ENCODE data around the gene FAAH2.
"Not testable (repeated sequence)": the region's sequence is repeated elsewhere in the genome, so short reads cannot be mapped to it uniquely, and the experiment has no call there.

FAAH2 gene

DNA sequence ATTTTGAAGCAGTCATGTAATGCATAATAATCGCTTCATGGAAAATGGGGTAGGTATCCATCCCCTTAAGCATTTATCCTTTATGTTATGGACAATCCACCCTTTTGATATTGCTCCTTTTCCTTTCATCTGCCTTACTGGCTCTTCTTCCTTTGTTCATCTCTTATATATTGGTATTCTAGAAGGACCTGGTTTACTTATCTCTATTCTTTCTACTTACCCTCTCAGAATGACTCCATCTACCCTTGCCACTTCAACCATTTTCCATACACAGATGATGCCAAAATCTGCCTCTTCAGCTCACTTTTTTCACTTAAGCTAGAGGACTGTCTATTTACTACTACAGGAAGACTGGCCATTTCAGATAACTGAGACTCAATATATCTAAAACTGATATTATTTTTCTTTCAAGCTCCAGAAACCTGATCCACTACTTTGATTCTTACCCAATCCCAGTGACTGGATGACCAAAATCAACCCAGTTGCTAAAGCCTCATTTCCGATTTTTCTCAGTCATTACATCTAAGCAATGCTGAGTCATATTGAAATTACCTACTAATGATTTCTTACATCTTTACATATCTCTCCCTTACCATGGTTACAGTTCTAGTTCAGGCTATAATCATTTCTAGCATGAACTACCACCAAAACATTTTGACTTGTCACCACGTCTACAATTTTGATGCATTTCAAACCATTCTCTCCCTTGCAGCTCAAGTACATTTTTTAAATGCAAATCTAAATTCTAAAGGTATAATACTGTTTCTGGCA, 93.7 kb downstream of the FAAH2 start:
- DNase-seq: no peak

DNA sequence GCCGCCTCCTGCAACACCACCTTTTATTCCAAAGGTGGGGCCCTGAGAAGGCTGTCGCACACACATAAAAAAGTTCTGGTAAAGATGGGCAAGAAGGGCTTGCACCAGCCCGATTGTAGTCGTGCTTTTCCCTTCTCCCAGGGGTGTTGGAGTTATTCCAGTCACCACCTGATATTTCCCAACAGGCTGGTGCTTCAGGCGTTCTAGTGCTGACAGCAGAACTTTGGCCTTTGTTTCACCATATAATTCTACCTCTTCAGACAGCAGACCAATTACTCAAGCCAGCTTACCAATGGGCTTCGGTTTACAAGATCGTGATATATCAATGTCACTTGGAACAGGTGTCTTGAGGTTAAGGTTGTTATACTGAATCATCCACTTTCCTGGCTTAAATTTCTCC, 107.7 kb downstream of the FAAH2 start:
- not testable (repeated sequence) for DNase-seq

DNA sequence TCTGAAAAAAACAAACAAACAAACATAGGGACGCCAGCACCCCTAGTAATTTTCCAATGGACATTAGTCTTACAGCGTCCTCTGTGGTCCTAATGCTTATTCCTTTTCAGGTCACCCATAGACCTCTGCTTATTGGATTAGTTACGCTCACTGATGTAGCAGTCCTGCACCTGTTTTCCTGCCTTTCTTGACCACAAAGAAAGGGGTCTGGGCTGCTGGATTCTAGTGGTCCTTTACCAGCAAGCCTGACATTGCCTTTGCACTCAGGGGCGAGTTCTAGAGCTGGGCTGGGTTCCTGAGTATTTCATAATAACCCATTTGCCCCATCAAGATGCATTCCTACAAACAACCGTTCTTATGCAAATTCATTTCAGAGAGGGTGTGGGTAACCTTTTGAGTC, 116.7 kb downstream of the FAAH2 start:
- not testable (repeated sequence) for DNase-seq

DNA sequence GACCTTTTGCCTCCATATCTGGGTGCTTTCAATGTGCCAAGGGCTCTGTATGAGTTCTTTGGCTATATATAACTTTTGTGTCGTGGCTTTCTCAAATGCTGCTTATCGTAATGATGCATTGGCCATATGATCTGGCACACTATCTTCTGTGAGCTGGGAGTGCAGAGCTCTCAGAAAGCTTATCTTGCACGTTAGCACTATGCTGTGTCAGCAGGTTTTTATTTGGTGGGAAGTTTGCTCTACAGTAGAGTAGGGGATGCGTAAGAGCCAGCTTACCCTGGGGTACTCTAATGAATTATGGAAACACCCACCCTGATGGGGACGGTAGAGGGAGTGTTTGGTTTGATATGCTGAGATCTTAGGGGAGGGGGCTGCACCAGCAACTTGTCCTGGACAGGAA, 119.6 kb downstream of the FAAH2 start:
- DNase-seq: no peak

DNA sequence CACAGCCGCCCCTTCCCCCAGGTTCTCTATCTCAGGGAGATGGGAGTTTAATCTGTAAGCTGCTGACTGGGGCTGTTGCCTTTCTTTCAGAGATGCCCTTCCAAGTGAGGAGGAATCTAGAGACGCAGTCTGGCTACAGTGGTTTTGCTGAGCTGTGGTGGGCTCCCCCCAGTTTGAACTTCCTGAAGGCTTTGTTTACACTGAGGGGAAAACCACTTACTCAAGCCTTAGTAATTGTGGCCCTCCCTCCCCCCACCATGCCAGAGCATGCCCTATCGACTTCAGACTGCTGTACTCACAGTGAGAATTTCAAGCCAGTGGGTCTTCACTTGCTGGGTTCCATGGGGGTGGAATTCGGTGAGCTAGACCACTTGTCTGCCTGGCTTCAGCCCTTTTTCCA, 131.3 kb downstream of the FAAH2 start:
- DNase-seq: no peak

DNA sequence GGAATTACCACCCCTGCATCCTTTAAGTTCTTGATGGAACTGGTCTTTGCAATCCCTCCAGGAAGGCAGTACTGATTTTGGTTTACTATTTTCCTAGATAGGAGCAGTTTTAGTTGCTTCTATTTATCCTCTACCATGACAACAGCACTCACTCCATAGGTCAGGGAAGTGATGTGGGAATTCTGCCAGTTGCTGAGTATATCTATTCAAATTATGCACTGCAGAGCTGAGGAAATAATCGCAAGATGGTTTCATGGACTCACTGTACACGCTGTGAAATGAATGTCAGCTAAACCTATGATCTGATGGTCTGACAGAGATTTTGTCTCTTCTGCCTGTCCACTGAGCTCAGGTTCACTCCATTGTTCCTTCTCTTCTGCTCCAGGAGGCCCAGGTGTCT, 135.8 kb downstream of the FAAH2 start:
- DNase-seq: no peak

DNA sequence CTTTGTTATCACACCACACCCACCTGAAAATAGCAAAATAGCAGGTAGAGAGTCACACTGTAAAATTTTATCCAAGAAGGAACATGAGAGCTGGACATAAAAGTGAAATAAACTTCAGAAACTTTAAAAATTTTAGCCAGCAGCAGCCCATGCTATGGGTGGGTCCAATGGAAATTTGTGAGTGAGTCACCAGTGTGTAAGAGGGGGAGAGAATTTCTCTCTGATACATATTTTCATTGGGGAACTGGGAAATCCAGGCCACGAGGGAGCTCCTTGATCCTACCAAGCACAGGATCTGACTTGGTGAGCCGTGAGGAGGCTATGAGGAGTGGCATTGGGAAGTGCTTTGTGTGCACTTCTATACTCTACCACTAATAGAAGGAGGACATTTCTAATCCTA, 136.3 kb downstream of the FAAH2 start:
- no peak for DNase-seq

DNA sequence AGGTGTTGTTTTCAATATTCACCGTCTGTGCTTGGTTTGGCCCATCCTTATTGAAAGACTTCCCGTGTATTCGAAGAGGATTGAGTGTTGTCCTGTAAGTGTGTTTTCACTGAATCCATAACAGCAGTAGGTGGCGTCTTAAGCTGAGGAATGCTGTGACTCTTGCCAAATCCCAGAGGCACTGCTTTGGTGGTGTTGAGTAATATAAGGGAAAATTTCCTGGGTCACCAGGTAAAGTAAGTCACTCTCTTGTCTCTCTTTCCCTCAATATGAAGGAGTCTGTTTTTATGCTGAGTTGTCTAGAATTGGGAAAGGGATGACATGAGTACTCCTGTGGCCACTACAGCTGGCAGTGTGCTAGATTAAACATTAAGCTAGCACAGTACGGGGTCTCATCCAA, 158.6 kb downstream of the FAAH2 start:
- no peak for DNase-seq

DNA sequence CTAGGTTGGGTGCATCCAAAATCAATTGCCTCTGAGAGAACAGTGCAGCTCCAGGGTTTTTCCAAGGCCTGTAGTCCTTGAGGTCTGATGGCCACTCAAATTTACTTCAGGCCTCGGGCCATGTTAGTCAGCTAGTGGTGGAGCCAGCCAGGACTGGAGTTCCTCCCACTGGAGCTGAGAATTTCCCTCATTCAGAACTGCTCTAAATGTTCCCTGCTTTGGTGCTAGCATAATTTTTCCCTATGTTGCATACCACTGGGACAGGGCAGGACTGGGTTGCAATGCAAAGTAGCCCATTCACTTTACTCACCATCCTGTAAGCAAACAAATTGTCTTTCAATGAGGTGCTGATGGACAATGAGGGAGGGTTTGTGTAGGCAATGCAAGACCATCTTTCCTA, 159.3 kb downstream of the FAAH2 start:
- no peak for DNase-seq

DNA sequence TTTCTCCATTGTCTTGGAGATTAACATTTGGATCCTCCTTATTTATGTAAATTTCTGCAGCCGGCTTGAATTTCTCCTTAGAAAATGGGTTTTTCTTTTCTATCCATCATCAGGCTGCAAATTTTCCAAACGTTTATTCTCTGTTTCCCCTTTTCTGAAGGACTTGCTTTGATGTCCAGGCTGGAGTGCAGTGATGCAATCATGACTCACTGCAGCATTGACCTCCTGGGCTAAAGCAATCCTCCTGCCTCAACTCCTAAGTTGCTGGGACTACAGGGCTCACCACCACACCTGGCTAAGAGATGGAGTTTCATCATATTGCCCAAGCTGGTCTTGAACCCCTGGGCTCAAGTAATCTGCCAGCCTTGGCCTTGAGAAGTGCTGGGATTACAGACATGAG, 161.3 kb downstream of the FAAH2 start:
- no peak for DNase-seq

DNA sequence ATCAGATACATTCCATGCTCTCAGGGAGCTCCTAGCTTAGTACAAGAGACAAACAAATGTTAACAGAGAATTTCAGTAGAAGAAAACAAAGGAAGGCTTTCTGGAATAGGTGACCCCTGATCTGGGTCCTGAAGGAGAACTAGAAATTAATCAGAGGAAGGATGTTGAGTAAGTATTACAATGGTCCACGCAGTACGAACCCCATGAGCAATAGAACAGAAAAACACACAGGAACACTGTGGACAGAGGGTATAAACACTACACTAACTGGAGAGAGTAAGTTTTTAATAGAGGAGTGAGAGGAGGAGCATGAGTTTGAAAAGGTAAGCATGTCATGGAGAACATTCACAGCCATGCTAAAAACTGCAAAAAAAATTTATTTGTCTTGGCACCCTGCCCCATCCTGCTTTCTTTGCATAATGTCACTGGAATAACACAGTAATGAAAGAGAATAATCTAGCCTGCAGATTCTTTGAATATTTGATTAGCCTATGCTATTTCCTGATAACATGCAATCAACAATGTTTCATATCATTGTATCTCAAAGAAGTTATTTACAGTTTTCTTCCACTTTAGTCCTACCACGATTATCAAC, 165.0 kb downstream of the FAAH2 start:
- no peak for DNase-seq

DNA sequence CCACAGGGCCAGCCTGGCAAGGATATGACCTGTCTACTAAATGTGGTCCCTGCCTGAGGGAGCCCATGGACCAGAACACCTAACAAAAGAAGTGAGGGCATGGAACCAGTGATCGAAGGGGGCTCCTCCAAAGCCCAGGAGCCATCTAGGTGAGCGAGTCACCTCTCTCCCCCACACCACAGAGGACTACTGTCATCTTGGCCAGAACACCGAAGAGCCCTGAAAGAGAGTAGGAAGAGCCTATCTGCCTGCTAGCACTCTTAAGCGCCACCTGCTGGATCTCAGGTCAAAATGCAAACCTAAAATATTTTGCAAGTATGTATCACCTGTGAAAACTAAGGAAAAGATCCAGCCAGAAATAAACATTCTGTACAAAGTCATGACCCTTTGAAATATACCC, 167.4 kb downstream of the FAAH2 start:
- peak in 1 of 2 donors; percentile 3 for DNase-seq

DNA sequence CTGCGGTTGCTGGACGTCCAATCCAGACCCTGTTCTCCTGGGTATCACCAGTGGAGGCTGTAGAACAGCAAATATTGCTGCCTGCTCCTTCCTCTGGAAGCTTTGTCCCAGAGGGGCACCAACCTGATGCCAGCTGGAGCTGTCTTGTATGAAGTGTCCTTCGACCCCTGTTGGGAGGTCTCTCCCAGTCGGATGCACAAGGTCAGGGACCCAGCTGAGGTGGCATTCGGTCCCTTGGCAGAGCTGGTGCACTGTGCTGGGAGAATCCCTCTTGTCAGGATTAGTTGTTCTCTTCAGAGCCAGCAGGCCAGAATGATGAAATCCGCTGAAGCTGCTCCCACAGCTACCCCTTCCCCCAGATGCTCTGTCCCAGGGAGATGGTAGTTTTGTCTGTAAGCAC, 195.0 kb downstream of the FAAH2 start:
- DNase-seq: no peak

DNA sequence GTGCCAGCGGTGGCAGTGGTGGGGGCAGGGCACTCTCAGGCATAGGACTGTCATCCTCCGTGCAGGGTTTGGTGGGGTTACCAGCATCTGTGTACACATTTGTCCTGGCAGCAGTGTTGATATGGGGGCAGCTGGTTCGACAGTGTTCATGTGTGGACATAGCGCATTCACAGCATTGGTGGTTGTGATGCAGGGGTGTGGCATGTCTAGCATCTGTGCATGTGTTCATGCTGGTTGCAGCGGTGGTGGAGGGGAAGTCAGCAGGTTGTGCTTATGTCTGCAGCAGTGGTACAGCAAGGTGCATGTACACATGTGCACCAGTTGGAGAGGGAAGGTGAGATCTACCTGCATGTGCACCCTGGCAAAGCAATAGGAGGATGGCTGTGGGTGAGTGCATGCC, 230.0 kb downstream of the FAAH2 start:
- DNase-seq: no peak

DNA sequence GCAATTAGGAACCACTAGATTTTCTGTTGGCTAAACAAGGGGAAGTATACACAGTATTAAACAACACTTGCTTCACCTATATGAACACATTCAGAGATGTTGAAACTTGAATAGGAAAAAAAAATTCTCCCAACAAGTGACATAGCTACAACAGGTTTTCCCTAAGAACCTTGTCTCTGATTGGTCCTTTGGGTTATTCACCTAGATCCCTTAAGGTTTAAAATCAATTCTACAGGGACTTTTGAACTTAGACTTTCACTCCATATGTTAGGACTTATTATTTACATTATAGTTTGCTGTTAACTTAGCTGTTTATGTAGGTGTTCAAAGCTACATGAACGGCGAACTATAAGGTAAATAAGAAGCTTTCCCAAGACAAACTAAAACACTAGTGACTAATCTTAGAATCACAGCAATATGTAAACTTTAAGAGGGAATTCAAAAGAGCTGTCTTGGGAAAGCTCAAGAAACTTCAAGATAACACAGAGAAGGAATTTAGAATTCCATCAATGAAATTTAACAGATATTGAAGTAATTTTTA, 233.1 kb downstream of the FAAH2 start:
- DNase-seq: no peak

DNA sequence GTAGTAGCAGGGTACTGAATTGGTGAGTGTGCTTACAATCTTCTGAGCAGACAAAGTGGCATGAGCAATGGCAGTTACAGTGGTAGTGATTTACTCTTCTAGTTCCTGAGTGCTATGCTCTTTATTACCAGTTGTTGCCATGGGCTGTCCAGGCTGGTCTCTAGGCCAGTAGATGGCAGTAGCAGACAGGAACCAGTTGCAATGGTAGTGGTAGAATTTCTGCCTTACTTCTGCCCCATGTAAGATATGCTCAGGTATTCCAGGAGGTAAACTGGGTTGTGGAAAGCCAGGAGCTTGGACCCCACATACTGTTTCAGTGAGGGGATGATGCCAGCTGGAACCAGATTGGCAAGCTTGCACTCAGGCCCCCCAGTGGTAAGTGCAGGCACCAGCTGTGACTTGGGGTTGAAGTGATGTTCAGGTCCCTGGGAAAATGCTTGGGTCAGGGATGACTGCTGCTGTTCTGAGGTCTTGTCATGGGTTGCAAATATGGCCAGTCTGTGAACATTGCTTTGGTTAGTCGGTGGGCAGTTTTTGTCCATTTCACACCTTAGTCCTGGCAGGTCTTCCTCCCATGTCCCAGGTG, 242.3 kb downstream of the FAAH2 start:
- DNase-seq: peak; percentile 3 to 16
